Measurements from ENCODE around the gene INAFM2. TPM values are rescaled to one million over a fixed set of nuclear protein-coding genes. Genes with fewer than 3 reads are reported as not detected.

The INAFM2 gene
- total and polyA plus RNA-seq, 2 donors (not counting 3 experiments of a cell fraction or from before 2014, with no cell fraction given), result 10.4 to 24.1 TPM

GRCh38 chr15:40302288-40302886 is 21.1 kb upstream of the INAFM2 start:
- H3K9me1 ChIP-seq (replicated peaks; ENCODE audit: control insufficient read depth, extremely low read depth, insufficient read depth, low read length), result no peaks in the 10 kb centered on the region
- FAIRE-seq (no peak), DNase-seq (ENCODE audit: low read depth, low spot score) (no peak)
- TF ChIP-seq GATA2 (IDR thresholded peaks at IDR 0.05; ENCODE audit: insufficient read depth, insufficient read length, low read depth, low read length) (no peak), POLR2A (IDR thresholded peaks at IDR 0.05; ENCODE audit: low read depth, low read length) (no peak), JUN (IDR thresholded peaks at IDR 0.05; ENCODE audit: borderline replicate concordance, insufficient read depth, insufficient read length, low read depth) (no peak), EZH2 (IDR thresholded peaks at IDR 0.05; ENCODE audit: borderline replicate concordance, low read depth, low read length, severe bottlenecking) (no peak), POLR2AphosphoS5 (IDR thresholded peaks at IDR 0.05; ENCODE audit: insufficient read depth, low read depth, low read length) (no peak), MYC (IDR thresholded peaks at IDR 0.05; ENCODE audit: low read depth, low read length) (no peak), FOS (IDR thresholded peaks at IDR 0.05; ENCODE audit: borderline replicate concordance, insufficient read depth, low read length) (no peak)
- TF ChIP-seq, protein P1, sequence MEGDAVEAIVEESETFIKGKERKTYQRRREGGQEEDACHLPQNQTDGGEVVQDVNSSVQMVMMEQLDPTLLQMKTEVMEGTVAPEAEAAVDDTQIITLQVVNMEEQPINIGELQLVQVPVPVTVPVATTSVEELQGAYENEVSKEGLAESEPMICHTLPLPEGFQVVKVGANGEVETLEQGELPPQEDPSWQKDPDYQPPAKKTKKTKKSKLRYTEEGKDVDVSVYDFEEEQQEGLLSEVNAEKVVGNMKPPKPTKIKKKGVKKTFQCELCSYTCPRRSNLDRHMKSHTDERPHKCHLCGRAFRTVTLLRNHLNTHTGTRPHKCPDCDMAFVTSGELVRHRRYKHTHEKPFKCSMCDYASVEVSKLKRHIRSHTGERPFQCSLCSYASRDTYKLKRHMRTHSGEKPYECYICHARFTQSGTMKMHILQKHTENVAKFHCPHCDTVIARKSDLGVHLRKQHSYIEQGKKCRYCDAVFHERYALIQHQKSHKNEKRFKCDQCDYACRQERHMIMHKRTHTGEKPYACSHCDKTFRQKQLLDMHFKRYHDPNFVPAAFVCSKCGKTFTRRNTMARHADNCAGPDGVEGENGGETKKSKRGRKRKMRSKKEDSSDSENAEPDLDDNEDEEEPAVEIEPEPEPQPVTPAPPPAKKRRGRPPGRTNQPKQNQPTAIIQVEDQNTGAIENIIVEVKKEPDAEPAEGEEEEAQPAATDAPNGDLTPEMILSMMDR (IDR thresholded peaks at IDR 0.05; ENCODE audit: extremely low read depth in 1 of 2, insufficient read depth in 1 of 2, low read depth in 1 of 2, low read length in 2 of 2), result no peak
- TF ChIP-seq, protein P2, sequence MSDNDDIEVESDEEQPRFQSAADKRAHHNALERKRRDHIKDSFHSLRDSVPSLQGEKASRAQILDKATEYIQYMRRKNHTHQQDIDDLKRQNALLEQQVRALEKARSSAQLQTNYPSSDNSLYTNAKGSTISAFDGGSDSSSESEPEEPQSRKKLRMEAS (IDR thresholded peaks at IDR 0.05; ENCODE audit: insufficient read depth, insufficient read length), result no peak
- no peaks in the 10 kb centered on the region for H3K79me2 ChIP-seq (ENCODE audit: control insufficient read depth, insufficient read depth, low read length)
- H4K20me1 ChIP-seq (replicated peaks; ENCODE audit: control insufficient read depth, extremely low read depth, insufficient read depth, low read length), result no peaks in the 10 kb centered on the region
- intact Hi-C loops (cut with micrococcal nuclease), result no loop called here
- POLR2A ChIA-PET, result no interaction called here
- no peaks in the 10 kb centered on the region for H3K36me3 ChIP-seq (ENCODE audit: control insufficient read depth in 2 of 2, extremely low read depth in 1 of 2, insufficient read depth in 2 of 2, low read length in 2 of 2)
- no peak overlapping the region for H3K27ac ChIP-seq (ENCODE audit: insufficient read depth, low read depth, low read length)
- H3K4me1 ChIP-seq (ENCODE audit: control insufficient read depth, extremely low read depth, insufficient read depth, low read length), result no peaks in the 10 kb centered on the region
- CTCF ChIA-PET, result interaction anchor here (1.1 to 3.9 kb wide), 8 partner anchors 9 to 36 kb away, joined by 3 to 32 read pairs (median 5); no protein-coding TSS in a partner anchor
- H3K27me3 ChIP-seq (ENCODE audit: control insufficient read depth in 2 of 2, insufficient read depth in 2 of 2, low read length in 2 of 2), result peaks cover 5 to 11% of the 10 kb centered on the region in 2 experiments
- no peak overlapping the region for H3K4me2 ChIP-seq (ENCODE audit: insufficient read depth, low read length)
- dilution Hi-C loops (cut with MboI; ENCODE audit: extremely low pct_ligation_motif_present, low sequenced_read_pairs), result no loop called here
- H2AFZ ChIP-seq (ENCODE audit: low read depth, low read length), result no peak overlapping the region
- no peak overlapping the region for H3K4me3 ChIP-seq (replicated peaks in 1 of 3; ENCODE audit: insufficient read depth in 1 of 3, low read depth in 1 of 3, low read length in 3 of 3)
- no peaks in the 10 kb centered on the region for H3K9me3 ChIP-seq (replicated peaks; ENCODE audit: control insufficient read depth, insufficient read depth, low read length)
- H3K9ac ChIP-seq (replicated peaks; ENCODE audit: extremely low read depth, insufficient read depth, low read length), result no peak overlapping the region
- no TSS peak for BruUV-seq (replicated peaks)
